OCI-LY7 (cell line): ENCODE results near the gene C1QL2.

Experiments used
- CTCF ChIP-seq: fragments of 200-600 bp; sonication (generic); conservative IDR thresholded peaks from 2 replicates; pipeline ENCODE4 v1.5.1; 2014; ENCODE audit warnings: mild to moderate bottlenecking, antibody characterized with exemption, low read length, moderate library complexity, mixed read lengths
- EZH2phosphoT487 ChIP-seq: fragments of 200-600 bp; sonication (generic); IDR thresholded peaks from 2 replicates; pipeline ENCODE4 v1.6.1; 2018; ENCODE audit warnings: low read depth, borderline replicate concordance, mild to moderate bottlenecking, mixed run types, antibody characterized with exemption, low read length, moderate library complexity, mixed read lengths

- TF ChIP-seq EZH2phosphoT487 (no peak), CTCF (no peak)
Observed at GRCh38 chr2:119173556-119174060, 15.1 kb upstream of the C1QL2 start.
